ENCODE data around the gene TACR2.

Gene TACR2

DNA sequence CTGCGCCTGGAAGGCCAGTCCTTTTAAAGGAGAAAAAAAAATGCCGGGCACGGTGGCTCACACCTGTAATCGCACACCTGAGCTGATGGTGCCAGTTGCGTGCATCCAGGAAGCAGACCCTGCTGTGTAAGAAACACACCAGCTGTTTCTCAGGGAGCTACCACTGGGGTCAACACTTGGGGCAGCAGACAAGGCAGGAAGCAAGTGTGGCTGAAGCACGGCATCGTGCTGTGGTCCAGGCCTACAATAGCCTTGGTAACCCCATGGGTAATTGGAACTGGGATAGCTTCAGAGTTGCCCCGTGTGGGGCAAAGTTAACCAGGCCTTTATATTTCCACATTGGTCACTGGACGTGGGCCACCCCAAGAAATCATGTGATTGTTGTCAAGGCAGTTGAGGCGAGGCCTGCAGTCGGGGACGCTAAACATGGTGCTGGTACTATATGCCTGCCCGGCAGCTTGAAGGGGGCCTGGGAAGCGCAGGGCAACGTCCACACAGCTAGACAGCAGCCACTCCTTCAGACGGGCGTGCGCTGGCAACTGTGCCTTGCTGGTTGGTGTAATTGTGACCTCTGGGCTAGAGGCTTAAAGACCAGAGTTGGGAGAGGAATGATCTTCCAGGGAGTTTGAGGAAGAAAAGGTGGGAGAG, 2.5 kb upstream of the TACR2 start:
- no peak for DNase-seq (ENCODE audit: low read depth in 3 of 3)

DNA sequence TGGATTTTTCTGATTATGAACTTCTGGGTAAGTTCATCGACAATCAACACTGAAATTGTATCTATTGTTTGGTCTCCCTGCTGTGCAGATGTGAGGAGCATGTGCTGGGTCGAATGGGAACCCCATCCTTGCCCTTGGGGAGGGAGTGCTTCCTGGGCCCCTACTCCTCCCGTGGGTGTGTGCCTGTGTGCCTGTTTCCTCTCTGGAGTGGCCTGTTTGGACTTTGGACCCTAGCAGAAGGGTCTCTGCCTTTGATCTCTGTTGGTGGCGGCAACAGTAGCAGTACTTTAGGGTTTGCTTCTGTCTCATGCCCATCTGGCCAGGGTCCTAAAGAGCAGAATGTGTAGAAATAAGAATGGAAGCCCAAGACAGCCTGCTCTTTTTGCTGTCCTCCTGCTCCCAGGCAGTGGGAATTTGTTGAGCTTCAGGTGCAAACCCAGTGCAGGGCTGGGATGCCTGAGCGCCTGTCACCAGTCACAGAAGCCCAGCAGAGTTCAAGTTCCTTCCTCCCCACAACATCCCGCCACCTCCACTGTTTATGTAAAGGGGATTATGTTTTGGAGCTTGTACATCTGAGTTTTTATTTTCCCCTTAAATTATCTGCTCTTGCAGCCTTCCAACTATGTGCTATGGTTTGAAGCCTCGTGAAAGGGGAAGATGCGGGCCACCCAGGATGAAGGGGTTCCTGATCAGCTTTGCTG, 1.5 kb upstream of the TACR2 start:
- no peak for DNase-seq (ENCODE audit: low read depth in 3 of 3)

DNA sequence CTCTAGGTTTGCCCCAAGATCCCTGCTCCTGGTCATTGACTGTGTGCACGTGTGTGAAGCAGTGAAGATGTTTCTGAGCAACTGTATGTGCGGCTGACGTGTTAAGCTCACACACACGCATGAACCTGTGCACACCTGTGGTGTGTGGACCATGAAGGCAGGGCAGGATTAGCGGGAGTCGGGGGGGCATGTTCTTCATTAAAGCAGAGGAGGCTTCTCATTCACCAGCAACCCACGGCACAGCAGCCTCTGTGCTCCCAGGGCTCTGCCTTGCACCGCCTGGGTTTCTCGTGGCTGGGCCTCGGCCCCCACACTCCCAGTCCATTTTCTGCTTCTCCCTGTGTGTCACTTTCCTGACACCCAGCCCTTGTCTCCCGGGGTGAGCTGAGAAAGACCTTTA, 824 bp upstream of the TACR2 start:
- no peak for DNase-seq (ENCODE audit: low read depth in 3 of 3)

DNA sequence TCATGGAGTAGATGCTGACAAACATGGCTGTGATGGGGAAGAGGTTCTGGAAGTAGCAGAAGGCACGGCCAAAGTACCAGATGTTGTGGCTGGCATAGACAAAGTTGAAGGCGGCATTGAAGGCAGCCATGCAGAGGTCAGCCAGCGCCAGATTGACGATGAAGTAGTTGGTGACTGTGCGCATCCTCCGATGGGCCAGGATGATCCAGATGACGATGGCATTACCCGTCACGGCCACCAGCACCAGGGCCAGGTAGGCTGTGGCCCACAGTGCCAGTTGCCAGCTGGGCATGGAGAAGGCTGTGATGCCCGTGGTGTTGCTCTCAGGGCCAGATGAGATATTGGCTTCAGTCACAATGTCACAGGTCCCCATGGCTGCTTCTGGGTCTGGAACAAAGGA, 767 bp downstream of the TACR2 start:
- DNase-seq (ENCODE audit: low read depth in 3 of 3), result no peak

DNA sequence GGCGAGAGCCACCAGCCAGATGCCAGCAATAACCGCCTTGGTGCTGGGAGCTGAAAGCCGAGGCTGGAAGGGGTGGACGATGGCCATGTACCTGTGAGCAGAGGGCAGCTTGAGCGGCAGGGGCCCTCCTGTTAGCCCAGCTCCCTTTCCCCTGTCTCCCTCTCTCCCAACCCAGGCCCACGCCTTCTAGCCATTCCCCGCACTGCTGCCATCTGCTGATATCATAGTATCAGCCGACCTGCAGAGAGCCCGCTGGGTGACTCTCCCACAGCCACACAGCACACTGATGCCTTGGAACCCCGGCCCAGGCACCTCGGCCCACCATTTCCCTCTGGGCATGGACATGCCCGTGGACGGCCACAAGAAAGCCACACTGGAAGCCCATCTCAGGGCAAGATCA, 1.7 kb downstream of the TACR2 start:
- DNase-seq (ENCODE audit: low read depth in 3 of 3), result no peak

DNA sequence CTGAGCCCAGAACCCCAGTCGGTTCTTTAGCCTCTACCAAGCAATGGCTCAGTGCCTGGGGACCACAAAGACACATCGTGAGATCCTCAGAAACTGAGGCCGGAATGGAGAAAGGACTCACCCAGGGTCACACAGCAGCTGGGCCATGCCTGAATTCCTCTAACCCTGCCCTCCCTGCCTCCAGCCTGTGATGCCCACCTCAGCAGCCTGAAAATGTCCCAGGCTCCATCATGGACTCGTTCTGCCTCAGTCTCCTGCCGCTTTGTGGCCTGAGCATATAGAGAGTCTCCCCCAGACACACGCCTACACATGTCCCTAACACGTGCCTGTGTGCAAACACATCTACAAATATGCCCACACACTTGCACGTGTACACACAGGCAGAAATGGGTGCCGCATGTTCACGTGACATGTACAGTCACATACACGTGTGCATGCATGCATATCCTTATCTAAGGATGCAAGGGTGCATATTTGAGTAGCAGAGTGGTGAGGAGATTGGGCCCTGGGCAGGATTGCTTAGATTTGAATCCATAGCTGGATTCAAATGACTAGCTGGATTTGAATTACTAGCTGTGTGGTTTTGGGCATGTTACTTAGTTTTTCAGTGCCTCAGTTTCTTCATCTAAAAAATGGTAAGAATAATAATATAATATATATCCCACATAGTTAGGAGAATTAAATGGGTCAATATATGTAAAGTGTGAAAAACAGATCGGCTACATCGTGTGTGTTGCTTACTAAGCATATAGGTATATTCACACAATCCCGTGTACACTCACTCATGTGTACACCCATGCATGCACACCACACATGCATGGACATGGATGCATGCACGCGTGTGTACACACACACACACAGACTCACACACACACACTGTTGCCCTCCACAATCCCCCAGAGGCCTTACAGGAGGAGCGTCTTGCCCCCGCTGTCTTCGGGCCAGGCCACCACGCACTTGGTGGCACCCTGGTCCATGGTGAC, 2.4 kb downstream of the TACR2 start:
- no peak for DNase-seq (ENCODE audit: low read depth in 3 of 3)

DNA sequence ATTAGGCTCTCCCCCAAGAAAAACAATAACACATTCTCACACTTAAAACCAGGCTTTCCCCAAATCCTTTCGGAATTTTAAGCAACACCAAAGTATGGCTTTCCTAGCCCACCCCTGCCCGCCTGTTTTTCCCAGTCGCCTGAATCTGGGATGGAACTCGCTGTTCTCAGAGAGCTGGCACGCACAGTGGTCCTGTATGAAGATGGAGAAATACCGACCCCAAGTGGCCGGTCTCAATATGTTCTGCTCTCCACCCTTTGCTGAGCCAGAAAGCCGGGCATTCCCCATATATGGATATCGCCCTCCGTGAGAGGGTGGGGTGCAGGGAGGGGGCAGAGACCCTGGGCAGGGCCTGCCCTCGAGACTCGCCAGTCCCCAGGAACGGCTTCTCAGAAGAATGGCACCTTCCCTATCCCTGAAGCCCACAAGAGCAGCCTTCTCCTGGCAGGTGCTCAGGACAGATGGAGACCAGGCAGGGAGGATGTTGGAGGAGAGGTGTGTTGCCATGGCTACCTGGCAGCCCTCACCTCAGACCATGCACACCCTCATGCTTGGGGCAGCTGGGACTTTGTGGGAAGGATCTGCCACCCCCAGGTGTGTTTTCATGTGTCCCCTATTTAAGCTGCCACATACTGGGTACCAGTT, 3.4 kb downstream of the TACR2 start:
- no peak for DNase-seq (ENCODE audit: low read depth in 3 of 3)

DNA sequence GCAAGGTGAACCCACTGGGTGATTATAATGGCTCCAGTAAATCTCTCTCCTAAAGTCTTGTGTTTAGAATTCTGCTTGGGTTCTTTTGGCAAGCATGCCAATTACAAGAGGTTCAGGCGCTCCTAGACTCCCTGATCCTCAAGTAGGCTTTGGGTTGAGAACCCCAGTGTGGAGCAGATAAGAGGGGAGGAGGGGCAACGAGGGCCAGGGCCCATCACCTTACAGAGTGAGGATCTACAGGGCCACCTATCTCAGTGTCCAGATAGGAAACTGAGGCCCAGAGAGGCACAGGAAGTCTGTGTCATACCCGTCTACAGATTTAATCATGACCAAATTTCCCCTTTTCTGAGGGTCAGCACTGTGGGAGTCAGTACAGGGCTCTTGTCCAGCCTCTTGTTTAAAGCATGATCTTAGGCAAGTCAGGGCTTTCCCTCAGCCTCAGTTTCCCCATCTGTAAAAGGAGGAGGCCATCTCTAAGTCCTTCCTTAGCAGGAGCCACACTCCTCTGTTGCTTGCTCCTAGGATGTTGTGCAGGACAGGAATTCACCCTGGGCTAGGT, 4.4 kb downstream of the TACR2 start:
- no peak for DNase-seq (ENCODE audit: low read depth in 3 of 3)

DNA sequence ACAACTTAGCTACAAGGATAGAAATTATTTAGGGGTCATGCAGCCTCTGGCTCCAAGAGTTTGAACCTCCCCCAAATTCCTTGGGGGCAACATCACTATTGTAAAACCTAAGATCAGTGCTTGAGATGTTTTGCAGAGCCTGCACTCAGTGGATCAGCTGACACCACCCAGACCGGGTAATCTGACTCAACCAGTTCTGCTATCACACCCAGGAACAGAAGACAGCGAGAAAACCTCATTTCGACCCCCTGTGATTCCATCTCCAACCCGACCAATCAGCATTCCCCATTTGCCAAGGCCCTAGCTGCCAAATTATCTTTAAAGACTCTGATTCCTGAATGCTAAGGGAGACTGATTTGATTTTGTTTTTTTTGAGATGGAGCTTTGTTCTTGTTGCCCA, 5.2 kb downstream of the TACR2 start:
- DNase-seq (ENCODE audit: low read depth in 3 of 3), result no peak

DNA sequence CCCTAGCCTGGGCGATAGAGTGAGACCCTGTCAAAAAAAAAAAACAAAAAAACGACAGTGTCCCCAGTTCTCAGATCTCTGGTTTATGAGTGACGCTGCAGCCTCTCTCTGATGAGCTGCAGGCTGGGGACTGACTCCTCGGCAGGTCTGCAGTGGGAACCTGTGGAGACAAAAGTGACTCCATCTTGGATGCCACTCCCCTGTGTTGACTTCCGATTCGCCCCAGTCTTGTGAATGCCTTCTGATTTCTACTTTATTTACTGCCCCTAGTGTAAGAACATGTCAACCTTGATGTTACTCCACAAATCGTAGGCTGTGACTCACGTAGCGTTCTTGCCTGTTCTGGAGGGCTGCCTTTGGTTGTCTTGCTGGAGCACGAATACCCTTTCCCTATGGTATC, 6.2 kb downstream of the TACR2 start:
- DNase-seq (ENCODE audit: low read depth in 3 of 3), result no peak

DNA sequence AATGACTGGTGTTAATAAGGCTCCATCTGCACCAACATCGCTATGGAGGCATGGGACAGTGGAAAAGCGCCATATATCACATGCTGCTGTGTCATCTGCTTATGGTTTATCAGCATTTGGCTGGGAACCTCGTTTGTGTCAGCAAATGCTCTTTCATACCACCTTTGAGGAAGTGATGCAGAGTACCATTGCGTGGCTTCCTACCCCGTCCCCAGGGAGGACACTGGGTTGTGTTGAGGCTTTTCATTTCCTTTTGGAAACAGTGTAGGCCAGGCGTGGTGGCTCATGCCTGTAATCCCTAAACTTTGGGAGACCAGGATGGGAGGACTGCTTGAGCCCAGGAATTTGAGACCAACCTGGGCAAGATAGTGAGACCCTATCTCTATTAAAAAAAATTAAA, 6.8 kb downstream of the TACR2 start:
- DNase-seq (ENCODE audit: low read depth in 3 of 3), result no peak

DNA sequence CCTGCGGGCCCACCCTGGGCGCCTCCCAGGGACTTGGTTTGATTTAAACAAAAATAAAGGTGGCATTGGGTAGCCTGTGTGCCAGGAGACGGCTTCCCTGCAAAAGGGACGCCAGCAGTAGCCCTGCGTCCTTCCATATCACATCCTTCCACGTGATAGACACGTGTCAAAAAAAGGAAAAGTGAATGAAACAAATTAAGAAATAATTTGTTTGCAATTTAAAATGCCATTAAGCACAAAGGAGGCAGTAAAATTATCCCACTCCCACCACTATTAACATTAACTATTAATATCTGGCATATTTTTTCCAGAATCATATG, 7.6 kb downstream of the TACR2 start:
- no peak for DNase-seq (ENCODE audit: low read depth in 3 of 3)

DNA sequence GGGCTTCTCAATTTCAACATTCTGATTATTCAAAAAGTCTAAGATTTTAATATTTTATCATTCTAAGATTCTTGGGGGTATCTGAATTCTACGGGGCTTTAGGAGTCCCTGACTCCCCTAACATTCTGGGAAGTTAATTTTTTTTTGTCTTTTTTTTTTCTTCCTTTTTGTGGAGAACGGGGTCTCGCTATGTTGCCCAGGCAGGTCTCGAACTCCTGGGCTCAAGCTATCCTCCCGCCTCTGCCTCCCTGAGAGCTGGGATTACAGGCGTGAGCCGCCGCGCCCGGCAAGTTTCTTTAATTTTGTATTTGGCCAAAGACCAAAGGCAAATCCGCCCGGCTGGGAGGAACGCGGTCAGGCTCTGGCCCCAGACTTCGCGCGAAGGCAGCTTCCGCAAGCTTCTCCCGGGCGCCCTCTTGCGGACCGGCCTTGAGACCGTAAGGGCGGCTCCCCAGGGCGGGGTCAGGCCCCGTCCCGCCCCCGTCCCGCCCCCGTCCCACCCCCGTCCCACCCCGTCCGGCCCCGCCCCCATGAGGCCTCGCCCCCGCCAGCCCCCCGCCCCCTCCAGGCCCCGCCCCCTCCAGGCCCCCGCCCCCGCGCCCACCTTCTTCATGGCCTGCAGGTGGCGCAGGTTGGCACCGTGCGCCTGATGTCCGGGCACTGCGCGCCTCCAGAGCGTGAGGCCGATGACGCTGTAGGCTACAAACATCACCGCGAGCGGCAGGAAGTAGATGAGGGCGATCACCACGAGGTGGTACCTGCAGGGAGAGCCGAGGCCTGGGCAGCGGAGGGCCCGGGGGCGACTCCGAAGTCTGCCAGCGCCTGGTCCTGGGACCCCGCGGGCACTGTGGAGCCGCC, 8.2 kb downstream of the TACR2 start:
- peak; percentile 81 to 86 (median 84) for DNase-seq (ENCODE audit: low read depth in 3 of 3)

DNA sequence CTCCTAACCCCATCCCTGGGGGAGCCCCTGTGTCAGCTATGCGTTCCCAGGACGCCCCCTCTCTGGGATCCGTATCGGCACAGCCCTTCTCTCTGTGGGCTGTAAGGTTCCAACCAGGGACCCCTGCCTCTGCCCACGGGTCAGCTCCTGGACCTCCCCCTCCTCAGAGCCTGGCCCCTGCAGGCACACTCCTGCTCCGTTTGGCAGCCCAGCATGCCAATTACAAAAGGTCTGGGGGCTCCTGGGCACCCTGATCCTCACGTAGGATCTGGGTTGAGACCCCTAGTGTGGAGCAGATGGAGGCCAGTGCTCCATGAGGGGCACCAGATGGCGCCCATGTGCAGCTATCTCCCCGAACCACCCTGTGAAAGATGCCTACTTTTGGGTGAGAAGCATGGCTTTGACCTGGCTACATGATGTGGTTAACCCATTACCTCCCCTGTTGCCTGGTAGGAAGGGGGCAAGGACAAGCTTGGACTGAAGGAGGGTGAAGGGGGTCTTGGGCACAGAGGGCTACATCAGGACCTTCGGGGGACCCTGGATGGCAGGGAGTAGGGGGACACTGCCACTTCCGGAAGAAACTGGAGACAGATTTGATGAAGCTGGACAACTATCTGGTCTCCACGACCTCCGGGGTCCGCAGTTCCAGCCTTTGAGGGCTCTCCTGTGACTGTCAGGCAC, 9.0 kb downstream of the TACR2 start:
- no peak for DNase-seq (ENCODE audit: low read depth in 3 of 3)

DNA sequence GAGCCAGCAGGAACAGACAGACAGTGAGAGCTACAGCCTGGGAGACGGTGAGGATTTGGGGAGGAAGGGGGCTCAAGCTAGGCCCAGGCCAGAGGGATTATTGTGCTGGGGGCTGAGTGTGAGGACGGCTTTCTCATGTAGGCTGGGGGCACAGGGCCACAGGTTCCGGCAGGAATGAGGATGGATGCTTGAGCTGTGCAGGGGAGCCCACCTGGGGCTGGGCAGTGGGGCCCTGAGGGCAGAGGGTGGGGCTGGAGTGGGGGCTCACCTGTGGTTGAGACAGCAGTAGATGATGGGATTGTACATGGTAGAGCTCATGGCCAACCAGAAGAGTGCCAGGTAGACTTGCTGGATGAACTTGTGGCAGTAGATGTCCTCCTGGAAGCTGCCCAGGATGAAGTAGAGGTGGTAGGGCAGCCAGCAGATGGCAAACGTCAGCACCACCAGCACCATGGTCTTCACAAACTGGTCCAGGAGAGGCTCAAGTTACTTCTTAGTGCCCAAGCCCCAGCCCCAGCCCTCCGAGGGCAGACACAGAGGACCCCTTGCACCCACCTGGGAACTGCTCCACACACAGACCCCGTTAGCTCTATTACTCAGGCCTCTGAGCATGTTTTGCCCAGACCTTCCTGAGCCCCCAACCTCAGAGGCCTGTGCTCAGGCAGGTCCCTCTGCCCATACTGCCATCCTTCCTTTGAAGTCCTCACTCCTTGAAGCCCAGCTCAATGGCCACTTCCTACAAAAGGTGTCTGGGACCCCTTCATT, 9.7 kb downstream of the TACR2 start:
- DNase-seq (ENCODE audit: low read depth in 3 of 3), result no peak

DNA sequence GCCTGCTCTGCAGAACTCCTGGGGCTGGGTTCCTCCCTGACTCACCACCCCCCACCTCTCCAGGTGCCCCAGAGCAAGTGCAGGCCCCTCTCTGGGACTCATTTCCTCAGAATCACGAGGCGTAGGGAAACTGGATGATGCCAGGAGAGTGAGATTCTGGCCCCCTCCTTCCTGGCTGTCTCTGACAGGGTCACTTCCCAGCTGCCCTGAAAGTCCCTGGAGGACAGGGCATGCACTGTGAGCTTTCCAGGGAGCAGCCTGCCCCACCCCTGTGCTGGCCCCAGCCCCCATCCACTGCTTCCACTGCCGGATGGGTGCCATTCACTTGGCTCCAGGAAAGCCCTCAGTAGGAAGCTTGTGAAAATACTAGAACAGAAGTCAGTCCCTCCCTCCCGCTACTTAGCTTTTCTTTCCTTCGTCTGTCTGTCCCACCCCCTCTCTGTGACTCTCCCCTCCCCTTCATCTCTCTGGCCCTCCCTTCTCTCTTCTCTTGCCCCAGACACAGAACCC, 10.4 kb downstream of the TACR2 start:
- DNase-seq (ENCODE audit: low read depth in 3 of 3), result no peak

DNA sequence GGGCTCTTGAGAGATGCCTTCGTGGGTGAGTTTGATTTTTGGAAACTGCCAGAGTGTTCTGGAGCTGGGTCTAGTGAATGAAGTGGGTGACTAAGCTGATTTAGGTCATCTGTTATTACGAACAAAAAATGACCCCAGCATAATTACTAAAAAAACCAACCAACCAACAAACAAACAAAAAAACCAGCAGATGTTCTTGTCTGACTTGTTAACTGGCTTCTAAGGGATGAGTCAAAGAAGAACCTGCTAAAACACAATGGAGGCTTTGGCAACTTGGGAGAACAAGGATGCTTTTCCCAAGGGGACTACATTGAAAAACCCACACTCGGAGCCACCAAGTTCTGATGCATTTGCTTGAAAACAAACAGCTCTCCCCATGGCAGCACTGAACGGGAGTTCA, 11.5 kb downstream of the TACR2 start:
- no peak for DNase-seq (ENCODE audit: low read depth in 3 of 3)

DNA sequence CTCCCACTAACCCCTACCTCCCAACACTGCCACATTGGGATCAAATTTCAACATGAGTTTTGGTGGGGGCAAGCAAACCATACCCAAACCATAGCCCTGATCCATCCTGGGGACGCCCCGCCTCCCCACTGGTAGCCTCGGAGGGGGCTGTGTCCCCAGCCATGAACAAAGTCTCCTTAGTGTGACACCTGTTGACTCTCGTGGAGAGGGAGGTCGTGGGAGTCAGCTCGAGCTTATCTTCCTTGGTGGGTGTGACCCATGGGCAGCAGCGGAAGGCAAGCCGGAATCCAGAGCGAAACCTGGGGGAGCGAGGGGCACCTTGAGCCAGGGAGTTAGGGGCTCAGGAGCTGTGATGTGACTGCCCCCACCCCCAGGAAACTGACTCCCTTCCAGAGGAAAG, 11.9 kb downstream of the TACR2 start:
- no peak for DNase-seq (ENCODE audit: low read depth in 3 of 3)

DNA sequence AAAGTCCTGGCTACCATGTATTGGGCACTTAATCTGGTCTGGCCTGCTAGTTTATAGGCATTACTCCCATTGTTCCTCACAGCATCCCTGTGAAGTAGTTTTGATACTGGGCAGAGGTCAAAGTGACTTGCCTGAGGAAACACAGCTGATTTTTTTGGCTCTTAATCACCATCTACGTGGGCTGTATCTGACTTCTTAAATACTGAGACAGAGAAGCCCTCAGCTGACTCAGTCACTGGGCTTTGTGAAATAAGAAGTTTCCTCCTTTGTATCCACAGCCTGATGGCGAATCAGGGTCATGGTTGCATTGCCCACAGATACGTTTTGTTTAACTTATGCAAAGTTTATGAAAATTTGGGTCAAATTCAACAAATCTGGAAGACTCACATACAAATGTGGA, 13.2 kb downstream of the TACR2 start:
- DNase-seq (ENCODE audit: low read depth in 3 of 3), result no peak
